WTC11 (cell line): Measurements from ENCODE around the gene PPARA. TPM values are rescaled to one million over a fixed set of nuclear protein-coding genes. Genes with fewer than 3 reads are reported as not detected.
A peak's percentile ranks its signal among the peaks of the same experiment; 100 is the strongest.

Experiments
- CBFB ChIP-seq: sonication (generic); formaldehyde crosslinking; IDR thresholded peaks from 2 replicates; pipeline ENCODE4 v1.8.1; 2022; ENCODE audit warnings: mild to moderate bottlenecking, low read depth, missing genetic modification reagents
- EMX1 ChIP-seq: fragments of 250-450 bp; sonication (Bioruptor Pico); IDR thresholded peaks from 2 replicates; pipeline ENCODE4 v1.8.0; 2021; ENCODE audit warnings: mild to moderate bottlenecking
- FOXP1 ChIP-seq: sonication (generic); formaldehyde crosslinking; IDR thresholded peaks from 2 replicates; pipeline ENCODE4 v1.8.0; 2022; ENCODE audit warnings: missing genetic modification reagents, mild to moderate bottlenecking, moderate library complexity, borderline replicate concordance
- NFATC4 ChIP-seq: fragments of 250-450 bp; sonication (Bioruptor Pico); IDR thresholded peaks from 2 replicates; pipeline ENCODE4 v1.9.0; 2021; ENCODE audit warnings: mild to moderate bottlenecking
- OVOL2 ChIP-seq: fragments of 250-450 bp; sonication (Bioruptor Pico); IDR thresholded peaks from 2 replicates; pipeline ENCODE4 v1.9.0; 2021; ENCODE audit warnings: mild to moderate bottlenecking, borderline replicate concordance
- PRRX2 ChIP-seq: fragments of 250-450 bp; sonication (Bioruptor Pico); IDR thresholded peaks from 2 replicates; pipeline ENCODE4 v1.8.0; 2021; ENCODE audit warnings: mild to moderate bottlenecking
- RELA ChIP-seq: sonication (generic); formaldehyde crosslinking; IDR thresholded peaks from 2 replicates; pipeline ENCODE4 v1.8.1; 2022; ENCODE audit warnings: missing genetic modification reagents, mild to moderate bottlenecking, borderline replicate concordance
- SMAD4 ChIP-seq: sonication (generic); formaldehyde crosslinking; IDR thresholded peaks from 2 replicates; pipeline ENCODE4 v1.8.0; 2022; ENCODE audit warnings: mild to moderate bottlenecking, missing genetic modification reagents
- SP1 ChIP-seq: sonication (generic); formaldehyde crosslinking; conservative IDR thresholded peaks from 2 replicates; pipeline ENCODE4 v1.8.1; 2022; ENCODE audit warnings: missing genetic modification reagents
- ZNF138 ChIP-seq: sonication (generic); formaldehyde crosslinking; conservative IDR thresholded peaks from 2 replicates; pipeline ENCODE4 v1.8.1; 2022; ENCODE audit warnings: mild to moderate bottlenecking, moderate library complexity, missing genetic modification reagents
- ZNF219 ChIP-seq: sonication (generic); formaldehyde crosslinking; IDR thresholded peaks from 2 replicates; pipeline ENCODE4 v1.8.0; 2023; ENCODE audit warnings: missing genetic modification reagents, mild to moderate bottlenecking, borderline replicate concordance
- total RNA-seq: library from RNA; stranded (reverse); gene quantifications from 3 replicates; pipeline ENCODE4 v1.2.3, GENCODE V29; 2021
- TF ChIP-seq, protein P1 (sequence below): fragments of 250-450 bp; sonication (Bioruptor Pico); IDR thresholded peaks from 2 replicates; pipeline ENCODE4 v1.9.0; 2021; ENCODE audit warnings: mild to moderate bottlenecking
- TF ChIP-seq, protein P2 (sequence below): fragments of 250-450 bp; sonication (Bioruptor Pico); IDR thresholded peaks from 2 replicates; pipeline ENCODE4 v1.8.0; 2021; ENCODE audit warnings: mild to moderate bottlenecking
- TF ChIP-seq, protein P3 (sequence below): sonication (generic); formaldehyde crosslinking; IDR thresholded peaks from 2 replicates; pipeline ENCODE4 v1.8.1; 2022; ENCODE audit warnings: missing genetic modification reagents, borderline replicate concordance
- TF ChIP-seq, protein P4 (sequence below): sonication (generic); formaldehyde crosslinking; IDR thresholded peaks from 2 replicates; pipeline ENCODE4 v1.8.1; 2023; ENCODE audit warnings: mild to moderate bottlenecking, moderate library complexity, missing genetic modification reagents
- TF ChIP-seq, protein P5 (sequence below): sonication (generic); formaldehyde crosslinking; IDR thresholded peaks from 2 replicates; pipeline ENCODE4 v1.8.0; 2023; ENCODE audit warnings: missing genetic modification reagents
- TF ChIP-seq, protein P6 (sequence below): sonication (generic); formaldehyde crosslinking; IDR thresholded peaks from 2 replicates; pipeline ENCODE4 v1.8.0; 2022; ENCODE audit warnings: mild to moderate bottlenecking, missing genetic modification reagents
- TF ChIP-seq, protein P7 (sequence below): sonication (generic); formaldehyde crosslinking; IDR thresholded peaks from 2 replicates; pipeline ENCODE4 v1.8.0; 2023; ENCODE audit warnings: mild to moderate bottlenecking, missing genetic modification reagents
- TF ChIP-seq, protein P8 (sequence below): fragments of 250-450 bp; sonication (Bioruptor Pico); IDR thresholded peaks from 2 replicates; pipeline ENCODE4 v1.9.0; 2021; ENCODE audit warnings: moderate library complexity, mild to moderate bottlenecking, inconsistent platforms, borderline replicate concordance
- TF ChIP-seq, protein P9 (sequence below): fragments of 250-450 bp; sonication (Bioruptor Pico); conservative IDR thresholded peaks from 2 replicates; pipeline ENCODE4 v1.9.0; 2021; ENCODE audit warnings: mild to moderate bottlenecking
- TF ChIP-seq, protein P10 (sequence below): sonication (generic); formaldehyde crosslinking; IDR thresholded peaks from 2 replicates; pipeline ENCODE4 v1.8.1; 2022; ENCODE audit warnings: low read depth, mild to moderate bottlenecking, moderate library complexity, missing genetic modification reagents, borderline replicate concordance

The PPARA gene
- total RNA-seq, 1 experiment from 2014 or later = 9.3 TPM

DNA sequence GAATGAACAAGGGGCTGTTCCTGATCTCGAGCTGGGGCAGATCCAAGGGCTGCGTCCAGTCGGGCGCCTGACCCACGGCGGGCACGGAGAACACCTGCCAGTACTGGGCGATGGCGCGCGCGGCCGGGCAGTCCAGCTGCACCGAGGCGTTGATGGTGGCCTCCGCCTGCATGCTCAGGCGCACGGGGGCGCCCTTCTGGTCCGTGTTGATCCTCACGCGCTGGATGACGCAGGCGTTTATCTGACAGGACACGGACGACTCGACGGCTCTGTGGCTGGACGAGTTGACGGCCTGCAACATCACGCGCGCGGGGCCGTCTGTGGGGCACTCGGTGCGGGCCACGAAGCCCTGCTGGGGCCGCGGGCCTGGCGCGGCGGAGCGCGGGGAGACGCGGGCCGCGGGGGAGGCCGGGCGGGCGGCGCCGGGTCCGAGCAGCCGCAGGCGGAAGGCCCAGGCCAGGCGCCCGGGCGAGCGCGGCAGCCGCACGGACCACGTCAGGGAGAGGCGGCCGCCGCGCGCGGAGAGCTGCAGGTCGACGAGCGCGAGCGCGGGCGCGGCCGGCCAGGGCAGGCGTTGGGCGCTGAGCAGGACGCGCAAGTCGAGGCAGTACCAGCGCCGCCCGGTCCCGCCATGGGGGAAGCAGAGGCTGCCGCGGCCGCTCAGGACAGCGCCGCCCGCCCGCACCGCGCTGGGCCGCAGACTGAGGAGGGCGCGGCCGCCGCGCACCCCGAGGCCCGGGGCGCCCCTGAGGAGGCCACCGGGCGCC, 112.3 kb downstream of the PPARA start (continued):
- TF ChIP-seq, protein P1, sequence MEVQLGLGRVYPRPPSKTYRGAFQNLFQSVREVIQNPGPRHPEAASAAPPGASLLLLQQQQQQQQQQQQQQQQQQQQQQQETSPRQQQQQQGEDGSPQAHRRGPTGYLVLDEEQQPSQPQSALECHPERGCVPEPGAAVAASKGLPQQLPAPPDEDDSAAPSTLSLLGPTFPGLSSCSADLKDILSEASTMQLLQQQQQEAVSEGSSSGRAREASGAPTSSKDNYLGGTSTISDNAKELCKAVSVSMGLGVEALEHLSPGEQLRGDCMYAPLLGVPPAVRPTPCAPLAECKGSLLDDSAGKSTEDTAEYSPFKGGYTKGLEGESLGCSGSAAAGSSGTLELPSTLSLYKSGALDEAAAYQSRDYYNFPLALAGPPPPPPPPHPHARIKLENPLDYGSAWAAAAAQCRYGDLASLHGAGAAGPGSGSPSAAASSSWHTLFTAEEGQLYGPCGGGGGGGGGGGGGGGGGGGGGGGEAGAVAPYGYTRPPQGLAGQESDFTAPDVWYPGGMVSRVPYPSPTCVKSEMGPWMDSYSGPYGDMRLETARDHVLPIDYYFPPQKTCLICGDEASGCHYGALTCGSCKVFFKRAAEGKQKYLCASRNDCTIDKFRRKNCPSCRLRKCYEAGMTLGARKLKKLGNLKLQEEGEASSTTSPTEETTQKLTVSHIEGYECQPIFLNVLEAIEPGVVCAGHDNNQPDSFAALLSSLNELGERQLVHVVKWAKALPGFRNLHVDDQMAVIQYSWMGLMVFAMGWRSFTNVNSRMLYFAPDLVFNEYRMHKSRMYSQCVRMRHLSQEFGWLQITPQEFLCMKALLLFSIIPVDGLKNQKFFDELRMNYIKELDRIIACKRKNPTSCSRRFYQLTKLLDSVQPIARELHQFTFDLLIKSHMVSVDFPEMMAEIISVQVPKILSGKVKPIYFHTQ (CRISPR knock-in tag) = no peak
- TF ChIP-seq, protein P2, sequence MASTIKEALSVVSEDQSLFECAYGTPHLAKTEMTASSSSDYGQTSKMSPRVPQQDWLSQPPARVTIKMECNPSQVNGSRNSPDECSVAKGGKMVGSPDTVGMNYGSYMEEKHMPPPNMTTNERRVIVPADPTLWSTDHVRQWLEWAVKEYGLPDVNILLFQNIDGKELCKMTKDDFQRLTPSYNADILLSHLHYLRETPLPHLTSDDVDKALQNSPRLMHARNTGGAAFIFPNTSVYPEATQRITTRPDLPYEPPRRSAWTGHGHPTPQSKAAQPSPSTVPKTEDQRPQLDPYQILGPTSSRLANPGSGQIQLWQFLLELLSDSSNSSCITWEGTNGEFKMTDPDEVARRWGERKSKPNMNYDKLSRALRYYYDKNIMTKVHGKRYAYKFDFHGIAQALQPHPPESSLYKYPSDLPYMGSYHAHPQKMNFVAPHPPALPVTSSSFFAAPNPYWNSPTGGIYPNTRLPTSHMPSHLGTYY (CRISPR knock-in tag) = no peak
- peak; percentile 94 for TF ChIP-seq SMAD4 (CRISPR knock-in tag)
- TF ChIP-seq, protein P3, sequence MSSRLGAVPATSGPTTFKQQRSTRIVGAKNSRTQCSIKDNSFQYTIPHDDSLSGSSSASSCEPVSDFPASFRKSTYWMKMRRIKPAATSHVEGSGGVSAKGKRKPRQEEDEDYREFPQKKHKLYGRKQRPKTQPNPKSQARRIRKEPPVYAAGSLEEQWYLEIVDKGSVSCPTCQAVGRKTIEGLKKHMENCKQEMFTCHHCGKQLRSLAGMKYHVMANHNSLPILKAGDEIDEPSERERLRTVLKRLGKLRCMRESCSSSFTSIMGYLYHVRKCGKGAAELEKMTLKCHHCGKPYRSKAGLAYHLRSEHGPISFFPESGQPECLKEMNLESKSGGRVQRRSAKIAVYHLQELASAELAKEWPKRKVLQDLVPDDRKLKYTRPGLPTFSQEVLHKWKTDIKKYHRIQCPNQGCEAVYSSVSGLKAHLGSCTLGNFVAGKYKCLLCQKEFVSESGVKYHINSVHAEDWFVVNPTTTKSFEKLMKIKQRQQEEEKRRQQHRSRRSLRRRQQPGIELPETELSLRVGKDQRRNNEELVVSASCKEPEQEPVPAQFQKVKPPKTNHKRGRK (CRISPR knock-in tag) = no peak
- no peak for TF ChIP-seq NFATC4 (CRISPR knock-in tag)
- TF ChIP-seq, protein P4, sequence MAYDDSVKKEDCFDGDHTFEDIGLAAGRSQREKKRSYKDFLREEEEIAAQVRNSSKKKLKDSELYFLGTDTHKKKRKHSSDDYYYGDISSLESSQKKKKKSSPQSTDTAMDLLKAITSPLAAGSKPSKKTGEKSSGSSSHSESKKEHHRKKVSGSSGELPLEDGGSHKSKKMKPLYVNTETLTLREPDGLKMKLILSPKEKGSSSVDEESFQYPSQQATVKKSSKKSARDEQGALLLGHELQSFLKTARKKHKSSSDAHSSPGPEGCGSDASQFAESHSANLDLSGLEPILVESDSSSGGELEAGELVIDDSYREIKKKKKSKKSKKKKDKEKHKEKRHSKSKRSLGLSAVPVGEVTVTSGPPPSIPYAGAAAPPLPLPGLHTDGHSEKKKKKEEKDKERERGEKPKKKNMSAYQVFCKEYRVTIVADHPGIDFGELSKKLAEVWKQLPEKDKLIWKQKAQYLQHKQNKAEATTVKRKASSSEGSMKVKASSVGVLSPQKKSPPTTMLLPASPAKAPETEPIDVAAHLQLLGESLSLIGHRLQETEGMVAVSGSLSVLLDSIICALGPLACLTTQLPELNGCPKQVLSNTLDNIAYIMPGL = peak; percentile 92
- TF ChIP-seq, protein P5, sequence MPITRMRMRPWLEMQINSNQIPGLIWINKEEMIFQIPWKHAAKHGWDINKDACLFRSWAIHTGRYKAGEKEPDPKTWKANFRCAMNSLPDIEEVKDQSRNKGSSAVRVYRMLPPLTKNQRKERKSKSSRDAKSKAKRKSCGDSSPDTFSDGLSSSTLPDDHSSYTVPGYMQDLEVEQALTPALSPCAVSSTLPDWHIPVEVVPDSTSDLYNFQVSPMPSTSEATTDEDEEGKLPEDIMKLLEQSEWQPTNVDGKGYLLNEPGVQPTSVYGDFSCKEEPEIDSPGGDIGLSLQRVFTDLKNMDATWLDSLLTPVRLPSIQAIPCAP = peak; percentile 88; the same call in 1 of the 2 replicates
- TF ChIP-seq, protein P6, sequence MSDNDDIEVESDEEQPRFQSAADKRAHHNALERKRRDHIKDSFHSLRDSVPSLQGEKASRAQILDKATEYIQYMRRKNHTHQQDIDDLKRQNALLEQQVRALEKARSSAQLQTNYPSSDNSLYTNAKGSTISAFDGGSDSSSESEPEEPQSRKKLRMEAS = peak; percentile 99
- peak; percentile 44; the same call in 1 of the 2 replicates for TF ChIP-seq SP1 (CRISPR knock-in tag)
- TF ChIP-seq FOXP1 (CRISPR knock-in tag) = peak; percentile 98
- peak; percentile 80; the same call in 1 of the 2 replicates for TF ChIP-seq RELA (CRISPR knock-in tag)
- peak; percentile 90; the same call in 1 of the 2 replicates for TF ChIP-seq ZNF219
- no peak for TF ChIP-seq OVOL2
- TF ChIP-seq ZNF138 (CRISPR knock-in tag) = peak; percentile 76
- TF ChIP-seq, protein P7, sequence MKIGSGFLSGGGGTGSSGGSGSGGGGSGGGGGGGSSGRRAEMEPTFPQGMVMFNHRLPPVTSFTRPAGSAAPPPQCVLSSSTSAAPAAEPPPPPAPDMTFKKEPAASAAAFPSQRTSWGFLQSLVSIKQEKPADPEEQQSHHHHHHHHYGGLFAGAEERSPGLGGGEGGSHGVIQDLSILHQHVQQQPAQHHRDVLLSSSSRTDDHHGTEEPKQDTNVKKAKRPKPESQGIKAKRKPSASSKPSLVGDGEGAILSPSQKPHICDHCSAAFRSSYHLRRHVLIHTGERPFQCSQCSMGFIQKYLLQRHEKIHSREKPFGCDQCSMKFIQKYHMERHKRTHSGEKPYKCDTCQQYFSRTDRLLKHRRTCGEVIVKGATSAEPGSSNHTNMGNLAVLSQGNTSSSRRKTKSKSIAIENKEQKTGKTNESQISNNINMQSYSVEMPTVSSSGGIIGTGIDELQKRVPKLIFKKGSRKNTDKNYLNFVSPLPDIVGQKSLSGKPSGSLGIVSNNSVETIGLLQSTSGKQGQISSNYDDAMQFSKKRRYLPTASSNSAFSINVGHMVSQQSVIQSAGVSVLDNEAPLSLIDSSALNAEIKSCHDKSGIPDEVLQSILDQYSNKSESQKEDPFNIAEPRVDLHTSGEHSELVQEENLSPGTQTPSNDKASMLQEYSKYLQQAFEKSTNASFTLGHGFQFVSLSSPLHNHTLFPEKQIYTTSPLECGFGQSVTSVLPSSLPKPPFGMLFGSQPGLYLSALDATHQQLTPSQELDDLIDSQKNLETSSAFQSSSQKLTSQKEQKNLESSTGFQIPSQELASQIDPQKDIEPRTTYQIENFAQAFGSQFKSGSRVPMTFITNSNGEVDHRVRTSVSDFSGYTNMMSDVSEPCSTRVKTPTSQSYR = peak; percentile 92
- TF ChIP-seq, protein P8, sequence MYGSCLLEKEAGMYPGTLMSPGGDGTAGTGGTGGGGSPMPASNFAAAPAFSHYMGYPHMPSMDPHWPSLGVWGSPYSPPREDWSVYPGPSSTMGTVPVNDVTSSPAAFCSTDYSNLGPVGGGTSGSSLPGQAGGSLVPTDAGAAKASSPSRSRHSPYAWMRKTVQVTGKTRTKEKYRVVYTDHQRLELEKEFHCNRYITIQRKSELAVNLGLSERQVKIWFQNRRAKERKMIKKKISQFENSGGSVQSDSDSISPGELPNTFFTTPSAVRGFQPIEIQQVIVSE (CRISPR knock-in tag) = no peak
- TF ChIP-seq, protein P9, sequence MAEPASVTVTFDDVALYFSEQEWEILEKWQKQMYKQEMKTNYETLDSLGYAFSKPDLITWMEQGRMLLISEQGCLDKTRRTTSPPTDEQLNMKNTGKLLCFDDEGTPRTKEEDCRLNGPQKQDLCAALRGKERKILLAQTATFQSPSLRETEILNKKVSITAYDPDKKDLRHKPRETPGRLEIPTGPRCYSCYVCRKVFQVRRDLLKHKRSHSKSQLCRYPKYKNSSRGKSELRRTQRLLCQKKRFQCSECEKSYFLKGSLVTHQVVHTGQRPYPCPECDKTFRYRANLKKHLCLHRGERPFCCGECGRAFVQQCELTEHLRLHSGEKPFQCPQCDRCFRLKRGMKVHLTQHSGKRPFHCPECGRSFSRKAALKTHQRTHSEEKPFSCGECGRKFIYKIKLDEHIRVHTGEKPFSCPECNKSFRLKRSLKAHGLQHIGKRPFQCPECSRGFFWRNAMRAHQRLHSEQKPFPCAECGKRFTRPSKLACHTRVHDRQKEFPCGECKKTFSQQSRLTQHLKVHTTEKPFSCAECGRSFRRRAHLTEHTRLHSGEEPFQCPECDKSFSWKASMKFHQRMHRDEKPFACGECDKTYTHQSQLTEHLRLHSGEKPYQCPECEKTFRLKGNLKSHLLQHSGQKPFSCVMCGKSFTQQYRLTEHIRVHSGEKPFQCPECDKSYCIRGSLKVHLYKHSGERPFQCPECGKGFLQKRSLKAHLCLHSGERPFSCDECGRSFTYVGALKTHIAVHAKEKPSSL = no peak
- TF ChIP-seq PRRX2 (CRISPR knock-in tag) = no peak
- TF ChIP-seq EMX1 (CRISPR knock-in tag) = 0 out of 2 replicates have a peak, but pooled peaks have one; percentile 68
- TF ChIP-seq, protein P10, sequence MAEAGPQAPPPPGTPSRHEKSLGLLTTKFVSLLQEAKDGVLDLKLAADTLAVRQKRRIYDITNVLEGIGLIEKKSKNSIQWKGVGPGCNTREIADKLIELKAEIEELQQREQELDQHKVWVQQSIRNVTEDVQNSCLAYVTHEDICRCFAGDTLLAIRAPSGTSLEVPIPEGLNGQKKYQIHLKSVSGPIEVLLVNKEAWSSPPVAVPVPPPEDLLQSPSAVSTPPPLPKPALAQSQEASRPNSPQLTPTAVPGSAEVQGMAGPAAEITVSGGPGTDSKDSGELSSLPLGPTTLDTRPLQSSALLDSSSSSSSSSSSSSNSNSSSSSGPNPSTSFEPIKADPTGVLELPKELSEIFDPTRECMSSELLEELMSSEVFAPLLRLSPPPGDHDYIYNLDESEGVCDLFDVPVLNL (CRISPR knock-in tag) = peak; percentile 51; the same call in 1 of the 2 replicates
- TF ChIP-seq CBFB (CRISPR knock-in tag) = no peak
